HepG2 (cell line): Measurements from ENCODE around the gene RING1. TPM values are rescaled to one million over a fixed set of nuclear protein-coding genes. Genes with fewer than 3 reads are reported as not detected.
A peak's percentile ranks its signal among the peaks of the same experiment; 100 is the strongest.

Source experiments
- KDM4B ChIP-seq: sonication (generic); formaldehyde crosslinking; IDR thresholded peaks from 2 replicates; pipeline ENCODE4 v1.4.0; 2020; ENCODE audit warnings: missing genetic modification reagents
- KMT2A ChIP-seq: sonication (generic); formaldehyde crosslinking; IDR thresholded peaks from 2 replicates; pipeline ENCODE4 v1.4.0; 2020; ENCODE audit warnings: missing genetic modification reagents
- MEIS1 ChIP-seq: sonication (generic); formaldehyde crosslinking; IDR thresholded peaks from 2 replicates; pipeline ENCODE4 v1.9.0; 2021; ENCODE audit warnings: mild to moderate bottlenecking, missing genetic modification reagents, moderate library complexity, borderline replicate concordance
- NFE2 ChIP-seq: sonication (generic); formaldehyde crosslinking; IDR thresholded peaks from 2 replicates; pipeline ENCODE4 v1.4.0; 2020; ENCODE audit warnings: missing genetic modification reagents
- NFRKB ChIP-seq: fragments of 450-650 bp; IDR thresholded peaks from 2 replicates; pipeline ENCODE4 v1.6.1; 2017
- NR2F6 ChIP-seq, 2 experiments: IDR thresholded peaks; 2 replicates each; pipeline ENCODE4 v1.6.1; 2016; ENCODE audit warnings: antibody characterized with exemption in 1 of 2, mild to moderate bottlenecking in 1 of 2
- PCBP2 ChIP-seq: fragments of 200-400 bp; formaldehyde crosslinking; optimal IDR thresholded peaks from 2 replicates; pipeline ENCODE3; 2018; ENCODE audit warnings: low read length, low read depth; ENCODE audit not compliant: poor library complexity, severe bottlenecking
- ZBTB7B ChIP-seq: sonication (generic); formaldehyde crosslinking; IDR thresholded peaks from 2 replicates; pipeline ENCODE4 v1.4.0; 2020; ENCODE audit warnings: missing genetic modification reagents
- ZNF101 ChIP-seq: sonication (generic); formaldehyde crosslinking; IDR thresholded peaks from 2 replicates; pipeline ENCODE4 v1.4.0; 2020; ENCODE audit warnings: mild to moderate bottlenecking, low read depth, missing genetic modification reagents, borderline replicate concordance
- ZNF205 ChIP-seq: IDR thresholded peaks from 2 replicates; pipeline ENCODE4 v1.6.1; 2018; ENCODE audit warnings: missing biosample characterization, missing genetic modification reagents
- ZNF225 ChIP-seq: sonication (generic); formaldehyde crosslinking; IDR thresholded peaks from 2 replicates; pipeline ENCODE4 v1.4.0; 2020; ENCODE audit warnings: mild to moderate bottlenecking, missing genetic modification reagents
- ZNF331 ChIP-seq: sonication (generic); formaldehyde crosslinking; IDR thresholded peaks from 2 replicates; pipeline ENCODE4 v1.4.0; 2020; ENCODE audit warnings: missing genetic modification reagents
- ZNF34 ChIP-seq: sonication (generic); formaldehyde crosslinking; IDR thresholded peaks from 2 replicates; pipeline ENCODE4 v1.4.0; 2020; ENCODE audit warnings: mild to moderate bottlenecking, missing genetic modification reagents, borderline replicate concordance
- ZNF644 ChIP-seq: IDR thresholded peaks from 2 replicates; pipeline ENCODE4 v1.6.1; 2016; ENCODE audit warnings: low read depth
- ZNF678 ChIP-seq: sonication (generic); formaldehyde crosslinking; IDR thresholded peaks from 2 replicates; pipeline ENCODE4 v1.4.0; 2020; ENCODE audit warnings: mild to moderate bottlenecking, missing genetic modification reagents
- polyA plus RNA-seq, 8 experiments: library from polyadenylated mRNA; depleted of rRNA in 3 of 8; stranded (reverse) in 7 of 8; unstranded in 1 of 8; fragments of >200 nt; fragmentation: Illumina TruSeq in 4 of 8; extraction: Trizol in 4 of 8; gene quantifications; 2 replicates each; pipeline versions ENCODE4 v1.2.1 to v1.2.3, GENCODE V29; 2011 to 2016; ENCODE audit warnings: low read depth in 4 of 8, missing spikeins in 1 of 8, mixed read lengths in 1 of 8; ENCODE audit not compliant: insufficient read depth in 1 of 8
- total RNA-seq, 5 experiments: library from RNA; depleted of rRNA; stranded (reverse); fragments of >200 nt; fragmentation: Illumina TruSeq; extraction: Trizol; gene quantifications; 2 replicates each; pipeline ENCODE4 v1.2.3, GENCODE V29; 2016; ENCODE audit warnings: low read depth in 1 of 5
- TF ChIP-seq, protein P1 (sequence below): sonication (generic); formaldehyde crosslinking; IDR thresholded peaks from 2 replicates; pipeline ENCODE4 v1.5.1; 2020; ENCODE audit warnings: missing genetic modification reagents, mild to moderate bottlenecking, borderline replicate concordance
- TF ChIP-seq, protein P2 (sequence below): sonication (generic); formaldehyde crosslinking; IDR thresholded peaks from 2 replicates; pipeline ENCODE4 v1.8.1; 2023; ENCODE audit warnings: mild to moderate bottlenecking, moderate library complexity, missing genetic modification reagents
- TF ChIP-seq, protein P3 (sequence below): sonication (generic); formaldehyde crosslinking; IDR thresholded peaks from 2 replicates; pipeline ENCODE4 v1.8.0; 2022; ENCODE audit warnings: missing genetic modification reagents, mild to moderate bottlenecking, inconsistent platforms, borderline replicate concordance
- TF ChIP-seq, protein P4 (sequence below): sonication (generic); formaldehyde crosslinking; IDR thresholded peaks from 2 replicates; pipeline ENCODE4 v1.4.0; 2020; ENCODE audit warnings: mild to moderate bottlenecking, missing genetic modification reagents
- TF ChIP-seq, protein P5 (sequence below): sonication (generic); formaldehyde crosslinking; IDR thresholded peaks from 2 replicates; pipeline ENCODE4 v1.5.1; 2020; ENCODE audit warnings: missing genetic modification reagents, mild to moderate bottlenecking, borderline replicate concordance
- TF ChIP-seq, protein P6 (sequence below): sonication (generic); formaldehyde crosslinking; IDR thresholded peaks from 2 replicates; pipeline ENCODE4 v1.5.1; 2020; ENCODE audit warnings: missing genetic modification reagents, mild to moderate bottlenecking, borderline replicate concordance

RING1 gene
- total and polyA plus RNA-seq, 2 of the 13 experiments (the other 11 are each of a cell fraction or from before 2014, with no cell fraction given): 23.9 to 33.6 TPM

DNA sequence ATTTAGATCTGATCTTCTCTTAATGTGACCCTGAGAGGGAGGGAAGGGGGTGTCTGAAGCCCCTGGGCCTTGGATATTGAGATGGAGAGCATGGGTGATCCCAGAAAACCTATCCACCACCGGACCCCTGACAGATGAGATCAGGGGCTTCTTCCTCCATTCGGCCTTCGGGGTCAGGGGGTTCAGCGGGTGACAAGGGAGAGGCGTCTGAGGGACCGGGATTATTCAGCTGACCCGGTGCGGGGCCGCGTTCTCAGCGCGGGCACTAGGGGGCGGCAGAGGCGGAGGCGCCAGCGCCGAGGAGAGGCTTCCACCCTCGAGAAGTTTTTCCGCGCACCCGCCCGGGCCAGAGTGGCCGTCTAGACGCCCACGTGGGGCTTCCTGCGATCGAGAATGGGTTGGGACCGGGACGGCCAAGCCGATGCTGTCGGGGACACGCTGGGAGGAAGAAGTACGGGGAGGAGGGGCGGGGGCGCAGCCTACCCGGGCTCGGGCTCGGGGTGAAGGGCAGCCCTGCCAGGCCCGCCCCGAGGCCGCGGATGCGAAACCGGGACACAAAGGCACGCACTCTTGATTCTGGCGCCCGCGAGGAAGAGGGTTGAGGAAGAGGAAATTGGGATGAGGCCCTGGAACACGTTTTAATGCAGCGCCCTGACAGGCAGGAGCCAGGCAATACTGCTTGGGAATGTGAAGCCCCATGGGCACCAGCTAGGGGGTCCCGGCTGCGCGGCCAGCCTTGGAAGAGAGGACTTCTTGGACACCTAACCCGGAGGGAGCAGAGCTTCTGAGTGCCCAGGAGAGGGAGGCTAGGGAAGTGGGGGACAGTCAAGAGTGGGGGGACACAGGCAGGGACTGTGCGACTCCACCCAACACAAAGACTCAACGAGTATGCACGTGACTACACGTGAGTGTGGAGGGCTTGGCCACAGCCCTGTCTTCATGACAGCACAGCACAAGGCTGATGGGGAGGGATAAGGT is 46.7 kb upstream of the RING1 start (continued):
- TF ChIP-seq, protein P1, sequence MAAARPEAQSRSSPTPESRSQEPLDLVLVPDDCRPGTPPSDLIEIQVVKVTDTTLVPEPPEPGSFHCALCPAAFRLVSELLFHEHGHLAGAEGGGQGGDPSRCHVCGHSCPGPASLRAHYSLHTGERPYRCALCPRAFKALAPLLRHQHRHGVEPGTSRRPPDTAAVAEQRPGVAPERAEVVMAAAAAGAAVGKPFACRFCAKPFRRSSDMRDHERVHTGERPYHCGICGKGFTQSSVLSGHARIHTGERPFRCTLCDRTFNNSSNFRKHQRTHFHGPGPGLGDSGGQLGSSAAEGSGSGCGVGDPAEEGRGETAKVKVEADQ (CRISPR knock-in tag): no peak
- no peak for TF ChIP-seq ZNF225 (CRISPR knock-in tag)
- TF ChIP-seq, protein P2, sequence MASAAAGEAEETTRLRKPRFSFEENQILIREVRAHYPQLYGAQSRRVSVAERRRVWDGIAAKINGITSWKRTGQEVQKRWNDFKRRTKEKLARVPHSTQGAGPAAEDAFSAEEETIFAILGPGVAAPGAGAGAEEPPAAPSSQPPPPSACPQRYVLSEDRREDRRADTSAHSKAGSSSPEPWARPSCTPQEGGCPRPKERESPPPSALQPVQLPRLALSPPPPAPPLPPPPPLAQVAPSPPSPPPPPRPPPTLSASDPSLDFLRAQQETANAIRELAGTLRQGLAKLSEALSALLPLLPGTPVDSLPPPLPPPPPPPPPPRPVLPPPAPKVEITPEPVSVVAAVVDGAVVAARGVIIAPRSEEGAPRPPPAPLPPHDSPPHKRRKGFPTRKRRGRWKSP: no peak
- no peak for TF ChIP-seq NFRKB
- no peak for TF ChIP-seq NFE2 (CRISPR knock-in tag)
- TF ChIP-seq, protein P3, sequence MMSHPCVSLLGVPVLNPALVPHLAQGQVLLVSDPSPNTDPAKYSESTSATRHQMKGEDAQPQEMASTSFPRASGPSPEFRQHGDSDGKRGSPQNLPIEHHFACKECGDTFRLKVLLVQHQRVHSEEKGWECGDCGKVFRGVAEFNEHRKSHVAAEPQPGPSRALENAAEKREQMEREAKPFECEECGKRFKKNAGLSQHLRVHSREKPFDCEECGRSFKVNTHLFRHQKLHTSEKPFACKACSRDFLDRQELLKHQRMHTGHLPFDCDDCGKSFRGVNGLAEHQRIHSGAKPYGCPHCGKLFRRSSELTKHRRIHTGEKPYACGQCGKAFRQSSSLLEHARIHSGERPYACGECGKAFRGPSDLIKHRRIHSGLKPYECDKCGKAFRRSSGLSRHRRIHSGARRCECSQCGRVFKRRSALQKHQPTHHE: 0 out of 2 replicates have a peak, but pooled peaks have one; percentile 73
- TF ChIP-seq, protein P4, sequence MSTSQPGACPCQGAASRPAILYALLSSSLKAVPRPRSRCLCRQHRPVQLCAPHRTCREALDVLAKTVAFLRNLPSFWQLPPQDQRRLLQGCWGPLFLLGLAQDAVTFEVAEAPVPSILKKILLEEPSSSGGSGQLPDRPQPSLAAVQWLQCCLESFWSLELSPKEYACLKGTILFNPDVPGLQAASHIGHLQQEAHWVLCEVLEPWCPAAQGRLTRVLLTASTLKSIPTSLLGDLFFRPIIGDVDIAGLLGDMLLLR (CRISPR knock-in tag): no peak
- TF ChIP-seq, protein P5, sequence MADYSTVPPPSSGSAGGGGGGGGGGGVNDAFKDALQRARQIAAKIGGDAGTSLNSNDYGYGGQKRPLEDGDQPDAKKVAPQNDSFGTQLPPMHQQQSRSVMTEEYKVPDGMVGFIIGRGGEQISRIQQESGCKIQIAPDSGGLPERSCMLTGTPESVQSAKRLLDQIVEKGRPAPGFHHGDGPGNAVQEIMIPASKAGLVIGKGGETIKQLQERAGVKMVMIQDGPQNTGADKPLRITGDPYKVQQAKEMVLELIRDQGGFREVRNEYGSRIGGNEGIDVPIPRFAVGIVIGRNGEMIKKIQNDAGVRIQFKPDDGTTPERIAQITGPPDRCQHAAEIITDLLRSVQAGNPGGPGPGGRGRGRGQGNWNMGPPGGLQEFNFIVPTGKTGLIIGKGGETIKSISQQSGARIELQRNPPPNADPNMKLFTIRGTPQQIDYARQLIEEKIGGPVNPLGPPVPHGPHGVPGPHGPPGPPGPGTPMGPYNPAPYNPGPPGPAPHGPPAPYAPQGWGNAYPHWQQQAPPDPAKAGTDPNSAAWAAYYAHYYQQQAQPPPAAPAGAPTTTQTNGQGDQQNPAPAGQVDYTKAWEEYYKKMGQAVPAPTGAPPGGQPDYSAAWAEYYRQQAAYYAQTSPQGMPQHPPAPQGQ (CRISPR knock-in tag): no peak
- TF ChIP-seq ZBTB7B (CRISPR knock-in tag): no peak
- 0 out of 2 replicates have a peak, but pooled peaks have one; percentile 51 for TF ChIP-seq ZNF678
- TF ChIP-seq PCBP2: no peak
- no peak for TF ChIP-seq ZNF644 (CRISPR knock-in tag)
- no peak for TF ChIP-seq ZNF34
- no peak for TF ChIP-seq ZNF205 (CRISPR knock-in tag)
- TF ChIP-seq, protein P6, sequence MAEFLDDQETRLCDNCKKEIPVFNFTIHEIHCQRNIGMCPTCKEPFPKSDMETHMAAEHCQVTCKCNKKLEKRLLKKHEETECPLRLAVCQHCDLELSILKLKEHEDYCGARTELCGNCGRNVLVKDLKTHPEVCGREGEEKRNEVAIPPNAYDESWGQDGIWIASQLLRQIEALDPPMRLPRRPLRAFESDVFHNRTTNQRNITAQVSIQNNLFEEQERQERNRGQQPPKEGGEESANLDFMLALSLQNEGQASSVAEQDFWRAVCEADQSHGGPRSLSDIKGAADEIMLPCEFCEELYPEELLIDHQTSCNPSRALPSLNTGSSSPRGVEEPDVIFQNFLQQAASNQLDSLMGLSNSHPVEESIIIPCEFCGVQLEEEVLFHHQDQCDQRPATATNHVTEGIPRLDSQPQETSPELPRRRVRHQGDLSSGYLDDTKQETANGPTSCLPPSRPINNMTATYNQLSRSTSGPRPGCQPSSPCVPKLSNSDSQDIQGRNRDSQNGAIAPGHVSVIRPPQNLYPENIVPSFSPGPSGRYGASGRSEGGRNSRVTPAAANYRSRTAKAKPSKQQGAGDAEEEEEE: no peak
- TF ChIP-seq ZNF331: no peak
- TF ChIP-seq NR2F6 (IDR thresholded peaks at IDR 0.05): peak; percentile 17; the same call in 1 of the 2 replicates
- 0 out of 2 replicates have a peak, but pooled peaks have one; percentile 35 for TF ChIP-seq NR2F6 (CRISPR knock-in tag; IDR thresholded peaks at IDR 0.05)
- no peak for TF ChIP-seq KDM4B
- no peak for TF ChIP-seq ZNF101 (CRISPR knock-in tag)
- TF ChIP-seq MEIS1 (CRISPR knock-in tag): no peak
- no peak for TF ChIP-seq KMT2A (CRISPR knock-in tag)
